GM18873 (cell line): Measurements from ENCODE around the gene RBM5.
A peak's percentile ranks its signal among the peaks of the same experiment; 100 is the strongest.
"Not testable (repeated sequence)": the region's sequence is repeated elsewhere in the genome, so short reads cannot be mapped to it uniquely, and the experiment has no call there.

ENCODE experiments used
- ATAC-seq: cut with Tn5 transposase; IDR thresholded peaks from one replicate; pipeline ENCODE4 v1.9.1; 2021; ENCODE audit warnings: mild to moderate bottlenecking, moderate library complexity, moderate number of reproducible peaks; ENCODE audit not compliant: unreplicated experiment, low FRiP score

The RBM5 gene

GRCh38 chr3:50088725-50089608 is at the start of gene RBM5:
Gene RBM5 (plus strand): TSS chr3:50088919. CDS start chr3:50090435, 1,516 bp downstream.
- ATAC-seq: peak; percentile 95

- no peak for ATAC-seq
Measured at GRCh38 chr3:50044976-50045375, 43.7 kb upstream of the RBM5 start.

GRCh38 chr3:50047426-50047825 is 41.3 kb upstream of the RBM5 start:
- no peak for ATAC-seq

- no peak for ATAC-seq
Measured at GRCh38 chr3:50050361-50050760, 38.4 kb upstream of the RBM5 start.

GRCh38 chr3:50057756-50058155 is 31.0 kb upstream of the RBM5 start:
- ATAC-seq: no peak

GRCh38 chr3:50068134-50068533 is 20.6 kb upstream of the RBM5 start:
- no peak for ATAC-seq

- no peak for ATAC-seq
Measured at GRCh38 chr3:50078091-50078490, 10.6 kb upstream of the RBM5 start.

GRCh38 chr3:50078622-50079021 is 10.1 kb upstream of the RBM5 start:
- ATAC-seq: no peak

GRCh38 chr3:50084951-50085350 is 3.8 kb upstream of the RBM5 start:
- ATAC-seq: not testable (repeated sequence)

- no peak for ATAC-seq
Measured at GRCh38 chr3:50089609-50089945, 858 bp downstream of the RBM5 start.

- ATAC-seq: no peak
Measured at GRCh38 chr3:50090984-50091383, 2.3 kb downstream of the RBM5 start.

- no peak for ATAC-seq
Measured at GRCh38 chr3:50095352-50095998, 6.8 kb downstream of the RBM5 start.

GRCh38 chr3:50100386-50100785 is 11.7 kb downstream of the RBM5 start:
- ATAC-seq: no peak

- no peak for ATAC-seq
Measured at GRCh38 chr3:50100956-50101845, 12.5 kb downstream of the RBM5 start.

GRCh38 chr3:50102558-50102957 is 13.8 kb downstream of the RBM5 start:
- ATAC-seq: no peak

- no peak for ATAC-seq
Measured at GRCh38 chr3:50111757-50112156, 23.0 kb downstream of the RBM5 start.

GRCh38 chr3:50112462-50112861 is 23.7 kb downstream of the RBM5 start:
- ATAC-seq: no peak

- ATAC-seq: no peak
Measured at GRCh38 chr3:50117120-50117519, 28.4 kb downstream of the RBM5 start.

GRCh38 chr3:50118237-50118636 is 29.5 kb downstream of the RBM5 start:
- no peak for ATAC-seq

- no peak for ATAC-seq
Measured at GRCh38 chr3:50119786-50120185, 31.1 kb downstream of the RBM5 start.
